Measurements from ENCODE around the gene PIK3CA.

DNA sequence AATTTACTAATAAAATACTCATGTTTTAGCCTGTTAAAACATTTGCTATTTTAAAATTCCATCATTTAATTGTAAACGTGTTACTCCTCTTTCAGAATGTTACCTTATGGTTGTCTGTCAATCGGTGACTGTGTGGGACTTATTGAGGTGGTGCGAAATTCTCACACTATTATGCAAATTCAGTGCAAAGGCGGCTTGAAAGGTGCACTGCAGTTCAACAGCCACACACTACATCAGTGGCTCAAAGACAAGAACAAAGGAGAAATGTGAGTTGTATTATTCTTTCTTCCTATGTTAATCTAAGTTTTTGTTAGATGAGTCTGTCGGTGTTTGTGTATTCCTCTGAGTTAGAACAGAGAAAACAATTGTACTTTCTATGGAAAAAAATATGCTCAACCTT lies 81.0 kb downstream of the PIK3CA start:
- TF ChIP-seq POLR2AphosphoS5 (IDR thresholded peaks at IDR 0.05; ENCODE audit: borderline replicate concordance, low read depth, low read length) = no peak
- TF ChIP-seq EZH2 (IDR thresholded peaks at IDR 0.05) = no peak
- no peak for TF ChIP-seq FOXP2 (optimal IDR thresholded peaks at IDR 0.05; ENCODE audit: control extremely low read depth, extremely low read length, insufficient read depth)
